SW480 (cell line): ENCODE results near the gene AGFG1.
"Not testable (repeated sequence)": the region's sequence is repeated elsewhere in the genome, so short reads cannot be mapped to it uniquely, and the experiment has no call there.

Experiments
- DNase-seq: peaks from one replicate; pipeline ENCODE4 v3.0.0-alpha.2; 2016; ENCODE audit warnings: low spot score

Gene AGFG1

GRCh38 chr2:227499627-227500300 is 27.8 kb downstream of the AGFG1 start:
- no peak for DNase-seq

- DNase-seq: no peak
Measured at GRCh38 chr2:227500301-227500630, 28.3 kb downstream of the AGFG1 start.

- DNase-seq: peak; percentile 36
Measured at GRCh38 chr2:227503433-227504406, 31.8 kb downstream of the AGFG1 start.

- DNase-seq: no peak
Measured at GRCh38 chr2:227504700-227505099, 32.7 kb downstream of the AGFG1 start.

- DNase-seq: no peak
Measured at GRCh38 chr2:227506456-227506855, 34.5 kb downstream of the AGFG1 start.

- DNase-seq: no peak
Measured at GRCh38 chr2:227507963-227508362, 36.0 kb downstream of the AGFG1 start.

- DNase-seq: no peak
Measured at GRCh38 chr2:227509076-227509475, 37.1 kb downstream of the AGFG1 start.

GRCh38 chr2:227509824-227510619 is 38.1 kb downstream of the AGFG1 start:
- peak; percentile 31 for DNase-seq

- no peak for DNase-seq
Measured at GRCh38 chr2:227510620-227510958, 38.6 kb downstream of the AGFG1 start.

GRCh38 chr2:227511239-227511930 is 39.4 kb downstream of the AGFG1 start:
- DNase-seq: no peak

GRCh38 chr2:227511955-227512354 is 40.0 kb downstream of the AGFG1 start:
- DNase-seq: no peak

- DNase-seq: no peak
Measured at GRCh38 chr2:227513113-227513512, 41.2 kb downstream of the AGFG1 start.

GRCh38 chr2:227515742-227516141 is 43.8 kb downstream of the AGFG1 start:
- DNase-seq: no peak

GRCh38 chr2:227517724-227518123 is 45.8 kb downstream of the AGFG1 start:
- DNase-seq: no peak

GRCh38 chr2:227518278-227518865 is 46.4 kb downstream of the AGFG1 start:
- not testable (repeated sequence) for DNase-seq

GRCh38 chr2:227521178-227521577 is 49.2 kb downstream of the AGFG1 start:
- not testable (repeated sequence) for DNase-seq

GRCh38 chr2:227524665-227525064 is 52.7 kb downstream of the AGFG1 start:
- DNase-seq: no peak

- DNase-seq: no peak
Measured at GRCh38 chr2:227527351-227527750, 55.4 kb downstream of the AGFG1 start.

GRCh38 chr2:227528803-227529202 is 56.8 kb downstream of the AGFG1 start:
- DNase-seq: no peak

GRCh38 chr2:227529871-227530270 is 57.9 kb downstream of the AGFG1 start:
- DNase-seq: no peak

GRCh38 chr2:227534714-227535113 is 62.8 kb downstream of the AGFG1 start:
- DNase-seq: no peak

GRCh38 chr2:227536445-227536844 is 64.5 kb downstream of the AGFG1 start:
- DNase-seq: no peak
